Activated effector memory CD4-positive, alpha-beta T cell treated with anti-CD3 and anti-CD28 coated beads, Interleukin-2, amount 50 U/mL, for 16 hours (primary cell): ENCODE data around the gene OR52K1.
"Not testable (repeated sequence)": the region's sequence is repeated elsewhere in the genome, so short reads cannot be mapped to it uniquely, and the experiment has no call there.

Experiments used
- DNase-seq: peaks from one replicate; pipeline ENCODE4 v3.0.0-alpha.2; 2020

OR52K1 gene

DNA sequence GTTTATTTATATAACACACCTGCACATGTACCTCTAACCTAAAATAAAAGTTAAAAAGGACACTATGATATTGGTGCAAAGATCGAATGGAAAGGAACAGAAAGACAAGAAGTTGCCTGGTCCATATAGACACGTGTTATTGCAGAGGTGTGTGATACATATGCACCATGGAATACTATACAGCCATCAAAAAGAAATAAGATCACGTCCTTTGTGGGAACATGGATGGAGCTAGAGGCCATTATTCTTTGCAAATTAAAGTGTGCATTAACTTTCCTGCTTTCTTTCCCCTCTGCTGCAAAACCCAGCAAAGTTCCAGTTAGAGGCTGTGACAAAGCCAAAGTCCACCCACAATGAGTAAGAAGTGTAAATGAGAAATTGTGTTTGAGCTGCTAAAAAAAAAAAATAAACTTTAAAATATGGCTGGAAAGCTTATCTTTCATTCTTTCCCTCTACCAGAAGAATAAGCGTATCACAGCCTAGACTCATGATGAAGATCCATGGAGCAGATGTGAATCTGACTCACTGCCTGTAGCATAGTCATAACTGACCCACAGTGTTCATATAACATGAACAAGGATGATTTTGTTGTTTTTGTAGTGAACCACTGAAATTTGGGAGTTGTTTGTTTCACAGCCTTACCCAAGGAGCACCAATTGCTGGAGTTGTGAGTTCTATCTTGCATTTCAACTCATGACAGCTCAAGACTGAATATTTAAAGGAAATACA lies 9.6 kb downstream of the OR52K1 start:
- no peak for DNase-seq

DNA sequence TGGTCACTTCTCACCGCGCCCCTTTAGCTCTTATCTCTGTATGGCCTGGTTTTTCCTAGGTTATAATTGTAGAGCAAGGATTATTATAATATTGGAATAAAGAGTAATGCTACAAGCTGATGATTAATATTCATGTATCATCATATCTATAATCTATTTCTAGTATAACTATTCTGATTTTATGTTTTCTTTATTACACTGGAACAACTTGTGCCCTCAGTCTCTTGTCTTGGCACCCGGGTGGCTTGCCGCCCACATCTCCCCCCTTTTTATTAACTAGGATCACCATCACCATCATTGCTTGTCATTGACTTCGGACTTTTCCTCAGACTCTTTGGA lies 11.0 kb downstream of the OR52K1 start:
- DNase-seq = no peak

DNA sequence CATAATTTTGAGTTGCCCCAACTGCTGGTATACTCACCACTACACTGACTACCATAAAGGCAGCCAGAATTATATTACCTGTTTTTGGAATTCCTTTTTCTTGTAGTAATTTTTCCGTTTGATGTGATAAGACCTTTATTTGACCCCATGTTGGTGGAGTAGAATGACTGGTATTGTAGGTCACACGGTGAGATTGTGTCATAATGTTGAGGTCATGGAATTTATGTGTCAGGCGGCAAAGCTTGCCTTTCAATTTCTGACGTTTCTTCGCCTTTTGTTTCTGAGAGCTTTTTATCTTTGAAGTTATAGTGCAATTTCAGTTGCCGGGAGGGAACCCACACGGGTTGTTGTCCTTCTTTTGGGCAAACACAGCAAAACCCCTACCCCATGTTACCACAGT lies 13.0 kb downstream of the OR52K1 start:
- DNase-seq = no peak

DNA sequence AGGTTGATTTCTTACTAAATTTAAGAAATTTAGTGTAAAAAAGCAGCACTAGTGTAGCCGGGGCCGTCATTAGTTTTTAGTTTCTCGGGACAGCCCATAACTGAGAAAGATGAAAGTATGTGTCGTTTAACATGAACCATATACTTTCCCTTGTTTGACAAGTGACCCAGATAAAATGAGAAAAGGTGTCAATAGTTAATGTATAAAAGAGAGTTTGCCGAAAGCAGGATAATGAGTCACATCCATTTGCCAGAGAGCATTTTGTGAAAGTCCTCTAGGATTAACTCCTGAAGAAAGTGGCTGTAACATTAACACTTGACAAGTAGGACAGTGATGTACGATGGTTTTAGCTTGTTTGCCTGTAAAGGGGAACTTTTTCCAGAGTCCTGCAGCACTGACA lies 13.5 kb downstream of the OR52K1 start:
- no peak for DNase-seq

DNA sequence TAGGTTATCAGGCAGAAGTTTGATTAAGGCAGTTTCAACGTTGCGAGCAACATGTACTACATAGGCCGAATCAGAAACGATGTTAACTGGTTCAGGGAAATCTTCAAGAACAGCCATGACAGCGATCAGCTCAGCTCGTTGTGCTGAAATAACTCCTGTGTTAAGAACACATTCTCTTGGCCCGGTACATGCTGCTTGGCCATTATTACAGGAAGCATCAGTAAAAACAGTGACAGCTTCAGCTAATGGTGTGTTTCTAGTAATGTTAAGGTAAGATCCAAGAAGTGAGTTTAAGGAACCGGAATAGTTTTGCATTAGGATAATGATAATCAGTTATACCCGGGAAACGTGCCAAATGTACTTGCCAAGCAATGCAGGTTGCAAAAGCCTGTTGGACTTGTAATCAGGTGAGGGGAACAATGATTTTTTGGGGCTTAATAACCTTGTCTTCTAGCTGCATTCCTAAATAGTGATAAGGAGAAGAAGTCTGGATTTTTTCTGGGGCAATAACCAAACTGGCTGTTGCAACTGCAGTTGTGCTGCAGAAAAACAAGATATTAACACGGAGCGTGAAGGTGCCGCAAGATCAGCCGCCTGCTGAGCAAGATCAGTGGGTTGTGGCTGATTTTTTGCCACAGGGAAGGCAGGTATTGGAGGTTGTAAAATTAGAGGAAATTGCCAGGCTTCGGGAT lies 14.3 kb downstream of the OR52K1 start:
- no peak for DNase-seq

DNA sequence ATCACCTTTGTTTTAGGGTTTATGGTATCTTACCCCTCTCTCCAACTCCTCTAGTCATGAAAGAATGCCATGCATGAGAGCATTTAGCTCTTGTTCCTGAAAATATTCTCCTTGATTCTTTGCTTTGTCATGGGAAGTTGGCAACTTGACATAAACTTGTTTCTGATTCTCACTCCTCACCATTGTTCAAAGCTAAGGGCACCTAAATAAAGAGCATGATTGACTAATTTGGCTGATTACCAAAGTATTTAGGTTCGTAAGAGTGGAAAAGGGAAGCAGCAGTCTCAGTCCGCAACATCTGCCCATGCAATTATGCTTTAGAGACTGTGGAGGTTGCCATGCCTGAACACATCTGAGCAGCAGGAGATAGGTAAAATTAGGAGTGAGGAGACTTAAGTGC lies 26.4 kb downstream of the OR52K1 start:
- DNase-seq = no peak

DNA sequence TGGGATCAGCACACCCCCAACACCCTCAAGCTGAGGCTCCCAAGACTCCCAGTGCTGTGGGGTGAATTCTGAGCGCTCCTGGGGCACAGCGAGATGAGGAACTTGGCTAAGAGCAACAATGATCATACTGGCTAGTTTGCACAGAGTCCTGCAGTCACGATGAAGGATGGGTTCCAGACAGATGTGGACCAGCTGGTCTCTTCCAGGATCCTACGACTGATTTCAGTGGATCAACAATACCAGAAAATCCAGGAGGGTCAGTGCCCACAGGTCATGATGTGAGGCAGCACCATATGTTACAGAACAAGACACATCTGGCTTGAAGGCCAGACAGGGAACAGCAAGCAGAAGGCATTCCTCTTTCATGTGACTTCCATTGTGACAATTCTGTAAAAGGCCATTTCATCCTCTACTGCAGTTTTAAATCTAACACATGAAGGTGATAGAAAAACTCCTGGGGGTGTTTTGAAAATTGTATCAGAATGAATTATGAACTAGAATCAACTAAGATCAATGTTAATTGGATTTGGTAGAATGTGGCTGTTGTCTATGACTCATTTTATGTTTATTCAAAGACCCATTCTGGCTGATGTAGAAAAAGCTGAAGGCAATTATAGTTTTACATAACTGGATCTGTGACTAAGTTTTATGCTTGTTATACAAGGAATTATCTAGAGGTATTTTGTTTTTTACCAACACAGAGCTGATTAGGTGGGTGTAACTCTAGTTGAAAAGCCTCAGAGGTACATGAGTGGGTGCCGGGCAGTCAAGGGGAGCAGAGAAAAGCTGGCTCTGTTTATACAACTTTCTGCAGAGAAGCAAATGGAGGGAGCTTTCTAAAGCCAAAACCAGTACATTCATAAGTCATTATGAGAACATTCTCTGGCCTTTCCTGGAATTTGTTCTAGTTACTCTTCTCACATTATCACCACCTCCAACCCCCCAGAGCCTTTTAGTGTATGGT lies 29.1 kb downstream of the OR52K1 start:
- no peak for DNase-seq

DNA sequence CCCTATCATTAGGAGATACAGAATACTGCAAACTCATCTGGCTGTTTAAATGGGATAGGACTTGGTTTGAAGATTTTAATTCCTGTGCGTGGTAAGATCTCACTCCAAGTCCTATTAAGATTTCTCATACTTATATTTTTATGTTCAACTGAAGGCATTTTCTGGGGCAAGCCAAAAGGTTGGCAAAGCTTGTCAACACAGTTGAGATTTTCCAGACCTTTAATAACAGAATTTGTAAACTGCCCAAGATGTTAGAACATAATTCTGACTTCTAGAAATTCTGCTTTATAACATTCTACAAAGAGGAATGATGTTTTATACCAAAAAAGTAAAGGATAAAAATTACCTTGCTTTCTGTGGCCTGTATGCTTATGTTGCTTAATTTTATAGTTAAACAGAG lies 31.8 kb downstream of the OR52K1 start:
- no peak for DNase-seq

DNA sequence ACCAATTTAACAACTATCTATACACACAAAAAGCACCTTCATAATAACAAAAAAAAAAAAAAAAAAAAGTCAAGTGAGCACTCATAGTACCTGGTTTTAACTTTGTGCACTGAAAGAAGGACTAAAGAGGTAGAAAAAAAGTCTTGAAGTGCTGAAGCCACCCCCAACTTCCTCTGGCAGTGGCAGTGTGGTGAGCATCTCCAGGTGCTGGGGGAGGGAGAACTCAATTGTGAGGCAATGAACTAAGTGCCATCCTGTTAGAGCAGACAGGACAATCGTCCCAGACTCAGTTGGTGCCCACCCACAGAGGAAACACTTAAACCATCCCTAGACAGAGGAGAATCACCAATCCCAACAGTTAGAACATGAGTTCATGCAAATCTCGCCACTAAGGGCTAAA lies 39.9 kb downstream of the OR52K1 start:
- no peak for DNase-seq

DNA sequence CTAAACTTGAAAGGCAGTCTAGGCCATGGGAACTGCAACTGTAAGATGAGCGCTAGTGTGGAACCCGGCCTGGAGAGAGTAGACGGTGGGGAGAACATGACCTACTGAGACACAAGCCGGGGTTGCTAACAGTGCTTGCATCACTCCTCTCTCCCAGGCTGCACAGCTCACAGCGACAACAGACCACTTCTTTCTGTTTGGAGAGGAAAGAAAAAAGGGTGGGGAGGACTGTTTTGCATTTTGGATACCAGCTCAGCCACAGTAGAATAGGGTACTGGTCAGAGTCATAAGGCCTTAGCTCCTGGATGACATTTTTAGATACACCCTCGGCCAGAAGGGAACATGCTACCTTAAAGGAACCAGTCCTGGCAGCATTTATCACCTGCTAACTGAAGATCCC lies 40.3 kb downstream of the OR52K1 start:
- no peak for DNase-seq

DNA sequence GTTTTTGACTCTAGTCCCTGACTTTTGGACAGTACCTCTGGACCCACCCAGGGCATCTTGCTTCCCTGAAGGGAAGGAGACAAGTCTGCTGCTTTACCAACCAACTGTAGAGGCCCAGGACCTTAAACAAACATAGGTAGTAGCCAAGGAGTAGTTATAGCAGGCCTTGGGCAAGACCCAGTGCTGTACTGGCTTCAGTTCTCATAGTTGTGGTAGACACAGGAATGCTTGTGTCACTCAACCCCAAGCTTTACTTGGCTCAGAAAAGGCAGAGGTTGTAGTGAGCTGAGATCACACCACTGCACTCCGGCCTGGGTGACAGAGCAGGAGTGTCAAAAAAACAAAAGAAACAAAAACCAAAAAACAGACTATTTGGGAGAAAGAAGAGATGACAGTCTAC lies 41.2 kb downstream of the OR52K1 start:
- DNase-seq = no peak

DNA sequence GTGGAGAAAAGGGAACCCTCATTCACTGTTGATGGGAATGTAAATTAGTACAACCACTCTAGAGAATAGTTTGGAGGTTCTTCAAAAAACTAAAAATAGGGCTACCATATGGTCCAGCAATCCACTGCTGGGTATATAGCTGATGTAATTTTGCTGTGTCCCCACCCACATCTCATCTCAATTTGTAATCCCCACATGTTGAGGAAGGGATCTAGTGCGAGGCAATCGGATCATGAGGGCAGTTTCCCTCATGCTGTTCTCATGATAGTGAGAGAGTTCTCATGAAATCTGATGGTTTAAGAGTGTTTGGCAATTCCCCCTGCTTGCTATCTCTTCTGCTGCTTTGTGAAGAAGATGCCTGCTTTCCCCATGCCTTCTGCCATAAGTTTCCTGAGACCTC lies 45.5 kb downstream of the OR52K1 start:
- no peak for DNase-seq

DNA sequence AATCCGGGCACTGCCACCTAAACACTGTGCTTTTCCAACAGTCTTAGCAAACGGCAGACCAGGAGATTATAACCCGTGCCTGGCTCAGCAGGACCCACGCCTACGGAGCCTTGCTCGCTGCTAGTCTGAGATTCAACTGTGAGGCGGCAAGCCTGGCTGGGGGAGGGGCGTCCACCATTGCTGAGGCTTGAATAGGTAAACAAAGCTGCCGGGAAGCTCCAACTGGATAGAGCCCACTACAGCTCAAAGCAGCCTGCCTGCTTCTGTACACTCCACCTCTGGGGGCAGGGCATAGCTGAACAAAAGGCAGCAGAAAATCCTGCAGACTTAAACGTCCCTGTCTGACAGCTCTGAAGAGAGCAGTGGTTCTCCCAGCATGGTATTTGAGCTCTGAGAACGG lies 49.2 kb downstream of the OR52K1 start:
- DNase-seq = not testable (repeated sequence)

DNA sequence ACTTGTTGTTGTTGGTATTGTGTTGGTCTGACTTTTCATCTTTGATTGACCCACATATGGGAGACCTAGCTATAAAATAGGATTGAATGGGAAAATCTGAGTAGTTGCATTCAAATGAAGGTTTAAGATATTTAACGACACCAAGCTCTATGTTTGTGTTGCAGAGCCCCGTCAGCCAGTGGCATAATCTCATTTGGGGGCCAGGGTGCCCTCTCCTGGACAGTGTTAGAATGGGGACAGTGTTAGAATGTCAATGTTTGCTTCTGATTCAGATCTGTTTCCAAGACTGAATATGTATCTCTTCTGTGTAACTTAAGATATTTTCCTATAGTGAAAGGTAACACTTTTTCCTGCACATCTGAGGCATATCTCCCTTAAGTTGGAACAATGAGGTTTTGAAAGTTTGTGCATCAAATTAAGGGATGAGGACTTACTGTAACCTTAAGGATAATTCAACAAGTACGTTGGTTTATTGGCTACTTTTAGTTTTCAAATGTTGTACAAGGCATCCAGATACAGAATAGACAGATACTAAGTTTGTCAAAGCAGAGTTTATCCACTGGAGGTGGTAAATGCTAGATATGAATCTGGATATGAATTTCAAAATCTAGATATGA lies 57.3 kb downstream of the OR52K1 start:
- DNase-seq = peak; percentile 74

DNA sequence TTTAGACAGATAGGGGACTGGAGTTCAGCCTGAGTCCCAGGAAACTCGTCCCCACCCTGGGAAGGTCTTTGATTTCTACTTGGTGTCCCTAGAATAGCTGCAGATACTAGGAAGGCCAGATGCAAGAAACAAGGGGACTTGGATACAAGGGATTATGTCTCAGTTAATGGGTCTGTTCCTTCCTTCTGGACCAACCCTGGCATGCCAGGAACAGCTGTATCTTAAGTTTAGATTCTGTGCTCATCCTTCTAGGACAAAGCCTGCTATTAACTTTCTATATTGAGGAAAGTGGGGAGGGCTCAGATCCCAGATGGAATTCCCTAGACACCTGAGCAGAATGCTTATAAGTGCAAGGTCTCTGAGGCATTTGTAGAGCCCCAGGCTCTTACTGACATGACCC lies 58.6 kb downstream of the OR52K1 start:
- DNase-seq = no peak
